Activated naive CD4-positive, alpha-beta T cell (primary cell): Measurements from ENCODE around the gene GMDS.

ENCODE experiments used
- DNase-seq, 4 experiments: peaks; one replicate each; lab custom pipeline; 2025; lab: John Stamatoyannopoulos, UW

GMDS gene

GRCh38 chr6:1586861-1587450 lies 658.4 kb downstream of the GMDS start:
- DNase-seq: no peak

DNA sequence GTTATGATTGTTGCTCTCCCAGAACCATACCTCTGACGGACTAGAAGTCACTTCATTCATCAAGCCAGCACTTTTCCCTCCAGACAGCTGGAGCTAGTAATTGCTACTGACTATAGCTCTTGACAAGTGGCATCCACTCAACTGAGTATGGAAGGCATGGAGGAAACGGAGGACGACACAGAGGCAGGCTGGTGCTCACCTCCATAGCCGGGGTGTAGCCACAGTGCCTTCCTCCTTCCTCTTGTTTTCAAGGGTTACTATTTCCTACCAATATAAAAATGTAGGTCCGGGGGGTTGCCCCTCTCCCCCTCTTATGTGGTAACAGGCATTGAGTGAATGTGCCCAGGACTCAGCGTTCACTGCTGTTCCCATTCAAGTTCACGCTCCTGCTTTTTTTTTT lies 659.1 kb downstream of the GMDS start:
- DNase-seq: no peak

DNA sequence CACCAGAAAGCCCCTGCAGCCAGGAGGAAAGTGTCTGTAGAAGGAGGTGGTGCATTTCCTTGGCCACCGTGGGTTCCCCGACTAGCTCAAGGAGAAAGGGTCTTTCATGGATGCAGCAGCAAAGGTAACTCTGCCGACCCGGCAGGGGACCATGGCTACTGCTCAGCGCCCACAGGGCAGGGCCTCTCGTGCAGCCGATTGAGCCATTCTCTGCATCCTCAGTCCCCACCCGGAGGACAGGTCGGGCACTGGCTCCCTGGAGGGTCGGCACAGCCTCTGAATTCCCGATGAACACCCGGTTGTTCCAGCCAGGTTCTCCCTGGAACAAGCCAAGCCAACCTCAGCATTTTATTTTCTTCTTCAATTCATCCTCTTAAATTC lies 659.7 kb downstream of the GMDS start:
- DNase-seq: no peak

DNA sequence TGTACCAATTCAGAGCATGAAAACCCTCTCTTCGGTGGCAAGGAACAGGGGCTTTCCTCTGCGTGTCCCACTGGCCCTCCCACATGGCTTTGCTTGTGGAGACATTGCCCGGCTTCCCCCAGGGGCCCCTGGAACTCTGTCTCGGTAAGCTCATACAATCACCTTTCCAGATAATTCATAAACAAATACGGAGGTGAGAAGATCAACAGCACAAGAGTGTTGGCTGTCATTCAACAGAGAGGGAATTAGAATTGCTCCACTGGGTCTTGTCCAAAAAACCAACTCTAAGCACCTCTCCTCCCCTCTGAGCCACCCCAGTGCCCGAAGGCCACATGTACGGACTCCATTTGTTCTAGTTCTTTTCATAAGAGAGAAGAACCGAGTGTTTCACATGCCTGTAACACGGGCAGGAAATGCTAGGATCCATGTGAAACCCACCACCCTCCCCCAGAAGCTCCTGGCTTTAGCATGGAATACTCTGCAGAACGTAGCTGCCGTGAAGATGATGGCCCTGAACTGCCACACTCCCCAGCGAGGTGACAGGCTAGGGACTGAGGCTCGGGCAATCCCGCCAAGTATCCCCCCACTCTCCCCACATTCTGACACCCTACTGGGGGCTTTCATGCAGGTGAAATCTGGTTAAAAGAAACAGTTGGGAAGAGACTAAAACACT lies 660.3 kb downstream of the GMDS start:
- DNase-seq: no peak

DNA sequence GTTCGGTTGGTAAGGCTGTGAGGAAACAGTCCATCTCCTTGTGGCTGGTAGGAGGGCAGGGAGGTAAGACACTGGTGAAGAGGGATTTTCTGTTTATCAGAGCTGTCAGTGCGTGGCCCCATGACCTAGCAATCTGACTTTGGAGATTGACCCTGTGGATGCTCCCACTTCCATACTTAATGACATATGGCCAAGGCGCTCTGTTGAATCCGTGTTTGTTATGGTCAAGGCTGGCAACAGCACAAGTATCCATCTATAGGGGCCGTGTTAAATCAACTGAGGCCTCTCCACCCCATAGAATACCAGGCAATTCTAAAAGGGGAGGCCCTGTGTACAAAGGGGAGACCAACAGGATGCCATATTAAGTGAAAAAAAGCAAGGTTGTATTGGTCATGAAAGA lies 661.3 kb downstream of the GMDS start:
- no peak for DNase-seq

DNA sequence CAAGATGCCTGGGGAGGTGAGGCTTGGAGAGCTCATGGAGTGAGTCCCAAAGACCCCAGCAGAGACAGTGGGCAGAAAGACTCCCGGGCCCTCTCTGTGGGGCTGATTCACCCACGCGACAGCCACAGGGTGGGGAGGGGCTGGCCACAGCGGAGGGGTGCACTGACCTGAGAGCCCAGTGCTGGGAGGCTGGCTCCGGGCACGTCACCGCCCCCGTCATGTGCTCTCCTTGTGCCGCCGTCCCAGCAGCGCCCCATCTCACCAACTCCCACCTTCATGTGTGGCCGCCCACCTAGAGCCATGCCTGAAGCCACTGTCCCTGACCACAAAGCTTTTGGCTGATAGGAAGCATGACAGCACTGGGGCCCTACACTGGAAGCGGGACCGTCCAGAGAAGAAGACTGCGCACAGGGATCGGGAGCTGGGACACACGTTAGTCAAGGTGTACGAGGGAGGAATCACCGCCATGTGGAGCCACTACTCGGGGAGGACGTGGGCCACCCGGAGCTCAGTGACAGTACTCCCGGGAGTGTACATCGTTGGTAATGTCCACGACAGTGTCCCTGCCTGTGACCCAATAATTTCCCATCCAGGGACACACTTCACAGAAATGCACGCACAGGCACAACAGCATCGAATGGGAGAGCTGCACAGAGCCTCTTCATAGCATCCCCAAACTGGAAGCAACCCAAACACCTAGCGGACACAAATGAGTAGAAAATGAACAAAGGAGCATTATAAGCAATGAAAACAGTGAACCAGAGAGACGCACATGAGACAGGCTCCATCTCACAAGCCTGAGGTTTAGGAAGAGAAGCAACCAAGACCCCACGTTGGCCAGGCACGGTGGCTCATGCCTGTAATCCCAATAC lies 664.0 kb downstream of the GMDS start:
- DNase-seq: no peak

DNA sequence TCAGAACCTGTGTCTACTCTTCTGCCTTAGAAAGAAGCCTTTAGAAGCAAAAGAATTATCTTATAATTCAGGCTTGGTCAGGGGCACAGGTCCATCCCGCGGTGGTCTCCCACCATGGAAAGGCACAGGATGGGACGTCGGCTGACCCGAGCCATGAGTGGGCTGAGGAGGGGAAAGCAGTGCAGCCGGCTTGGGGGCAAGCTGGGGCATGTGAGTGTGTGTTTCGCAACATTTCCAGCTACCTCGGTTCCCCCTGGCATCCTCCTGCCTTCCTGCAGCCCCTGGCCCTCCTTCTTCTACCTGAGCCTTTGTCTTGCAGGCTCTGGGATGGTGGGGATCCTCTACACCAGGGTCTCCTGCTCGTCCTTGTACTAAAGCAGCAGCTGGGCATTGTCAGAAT lies 664.8 kb downstream of the GMDS start:
- DNase-seq: no peak

- no peak for DNase-seq
These were observed 665.3 kb downstream of the GMDS start for GRCh38 chr6:1580109-1580508.

DNA sequence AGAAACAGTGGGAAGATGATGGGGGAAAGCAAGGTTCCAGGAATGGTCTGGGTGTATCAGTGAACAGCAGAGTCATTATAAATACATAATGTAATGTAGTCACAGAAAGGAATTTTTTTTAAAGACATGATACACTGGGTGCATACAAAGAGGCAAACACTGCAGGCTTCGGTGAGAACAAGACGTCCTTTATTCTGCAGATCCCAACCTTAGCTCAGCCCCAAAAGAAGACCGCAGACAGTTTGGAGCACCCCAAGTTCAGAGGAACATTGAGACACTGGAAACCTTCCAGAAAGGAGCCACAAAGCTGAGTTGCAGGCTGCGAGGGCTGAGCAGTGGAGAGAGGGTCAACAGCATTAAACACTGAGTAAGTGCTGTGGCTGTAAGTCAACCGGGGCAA lies 666.3 kb downstream of the GMDS start:
- no peak for DNase-seq

GRCh38 chr6:1577896-1578745 lies 667.3 kb downstream of the GMDS start:
- no peak for DNase-seq

DNA sequence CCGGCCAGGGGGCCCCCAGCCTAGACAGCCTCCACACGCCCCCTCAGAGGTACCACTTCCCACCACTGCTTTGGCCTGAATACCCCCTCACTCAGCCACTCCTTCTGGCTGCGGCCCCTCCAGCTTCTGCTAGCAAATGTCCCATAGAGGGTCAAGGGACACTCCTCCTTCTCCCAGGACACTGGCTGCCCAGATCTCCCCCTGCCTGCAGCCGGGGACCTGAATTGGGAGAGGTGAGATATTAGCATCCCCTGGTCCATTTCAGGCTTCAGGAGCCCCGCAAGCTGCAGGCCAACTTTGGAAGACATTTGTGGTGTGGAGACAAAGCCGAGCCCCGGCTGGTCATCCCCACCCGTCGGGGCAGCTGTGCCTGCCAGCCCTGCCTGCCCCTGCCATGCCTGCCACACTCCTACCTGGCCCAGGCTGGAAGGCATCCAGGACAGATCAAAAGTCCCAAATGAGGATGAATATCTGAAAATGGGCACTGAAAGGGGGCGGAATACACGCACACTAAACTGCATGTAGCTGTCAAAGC lies 668.2 kb downstream of the GMDS start:
- no peak for DNase-seq

DNA sequence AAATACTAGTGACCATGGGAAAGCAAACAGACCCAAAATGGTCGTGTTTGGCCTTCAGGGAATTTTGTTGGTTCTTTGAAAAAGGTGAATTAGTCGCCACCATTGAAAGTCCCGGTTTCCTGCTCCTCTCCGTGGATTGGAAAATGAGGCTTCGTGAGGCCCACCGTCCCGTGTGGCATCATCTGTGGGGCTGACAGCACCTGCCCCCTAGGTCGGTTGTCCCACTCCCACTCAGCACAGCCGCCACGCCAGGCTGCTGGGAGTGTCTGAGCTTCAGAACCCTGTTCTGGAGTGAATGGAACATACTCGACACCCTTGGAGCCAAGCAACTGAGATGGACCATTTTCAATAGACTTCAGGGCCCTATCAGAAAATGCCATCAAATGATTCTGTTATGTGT lies 668.7 kb downstream of the GMDS start:
- no peak for DNase-seq

- no peak for DNase-seq
These were observed 669.2 kb downstream of the GMDS start for GRCh38 chr6:1576166-1576565.

- no peak for DNase-seq
These were observed 670.0 kb downstream of the GMDS start for GRCh38 chr6:1575210-1576041.

- DNase-seq: no peak
These were observed 670.6 kb downstream of the GMDS start for GRCh38 chr6:1574890-1575209.

DNA sequence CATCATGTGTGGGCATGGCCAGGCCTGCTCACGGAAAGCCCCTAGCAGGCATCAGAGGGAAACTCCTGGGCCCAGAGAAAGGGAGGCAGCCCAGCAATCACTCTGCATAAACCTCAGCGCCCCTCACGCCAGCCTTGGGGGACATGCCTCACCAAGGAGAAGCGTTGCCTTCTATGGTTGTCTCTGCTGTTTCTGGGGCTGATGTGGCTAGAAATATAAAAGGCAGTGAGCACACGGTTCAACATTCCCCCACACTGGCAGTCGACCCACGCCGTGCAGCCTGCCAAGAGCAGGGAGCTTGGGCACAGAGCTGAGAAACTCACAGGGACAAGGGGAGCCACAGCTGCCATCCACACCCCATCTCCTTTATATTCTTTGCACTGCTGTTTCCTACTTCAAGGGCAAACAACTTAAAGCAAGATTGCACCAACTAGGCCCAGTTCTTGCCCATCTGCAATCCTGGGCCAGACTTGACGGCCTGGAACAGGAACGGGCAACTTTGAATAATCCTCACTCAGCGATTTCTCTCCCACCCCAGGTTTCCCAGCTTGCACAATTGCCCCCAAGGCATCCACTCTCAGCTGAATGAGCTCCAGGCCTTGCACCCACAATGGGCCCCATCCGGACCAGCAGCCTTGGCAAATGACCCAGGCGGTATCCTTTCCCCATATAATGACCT lies 671.2 kb downstream of the GMDS start:
- no peak for DNase-seq
